Astrocyte (in vitro differentiated cells and primary cell): ENCODE data around the gene AK5. TPM values are rescaled to one million over a fixed set of nuclear protein-coding genes. Genes with fewer than 3 reads are reported as not detected.

Source experiments
- DNase-seq: peaks from one replicate; pipeline ENCODE4 v3.0.0-alpha.2; 2010; ENCODE audit warnings: low read depth
- FAIRE-seq: peaks from 2 replicates; lab custom pipeline; 2011; peaks lifted over from hg19 to GRCh38; lab: Jason Lieb, UNC
- H2AFZ ChIP-seq: 2 replicates; pipeline ENCODE4 v1.6.0; 2012; ENCODE audit warnings: low read depth, low read length, inconsistent platforms
- H3K27ac ChIP-seq: 2 replicates; pipeline ENCODE4 v1.5.1; 2011; ENCODE audit warnings: low read depth, low read length, inconsistent platforms
- H3K27me3 ChIP-seq: 2 replicates; pipeline ENCODE4 v1.6.0; 2011; ENCODE audit warnings: low read length, inconsistent platforms; ENCODE audit not compliant: insufficient read depth
- H3K36me3 ChIP-seq: 2 replicates; pipeline ENCODE4 v1.5.1; 2011; ENCODE audit warnings: low read length, inconsistent platforms; ENCODE audit not compliant: insufficient read depth
- H3K4me1 ChIP-seq: 2 replicates; pipeline ENCODE4 v1.5.1; 2011; ENCODE audit warnings: low read length, inconsistent platforms; ENCODE audit not compliant: insufficient read depth
- H3K4me2 ChIP-seq: 2 replicates; pipeline ENCODE4 v1.6.0; 2012; ENCODE audit warnings: low read length, inconsistent platforms
- H3K4me3 ChIP-seq: 2 replicates; pipeline ENCODE4 v1.5.1; 2011; ENCODE audit warnings: low read depth, mild to moderate bottlenecking, low read length, inconsistent platforms; ENCODE audit not compliant: insufficient read depth
- H3K79me2 ChIP-seq: 2 replicates; pipeline ENCODE4 v1.6.0; 2012; ENCODE audit warnings: mild to moderate bottlenecking, low read length, inconsistent platforms; ENCODE audit not compliant: insufficient read depth
- H3K9ac ChIP-seq: 2 replicates; pipeline ENCODE4 v1.6.0; 2012; ENCODE audit warnings: mild to moderate bottlenecking, low read length, inconsistent platforms
- H3K9me3 ChIP-seq: 2 replicates; pipeline ENCODE4 v1.5.1; 2012; ENCODE audit warnings: low read depth, mild to moderate bottlenecking, low read length, inconsistent platforms; ENCODE audit not compliant: insufficient read depth
- H4K20me1 ChIP-seq: 2 replicates; pipeline ENCODE4 v1.6.0; 2012; ENCODE audit warnings: low read length, inconsistent platforms; ENCODE audit not compliant: insufficient read depth
- H3K27ac Mint-ChIP-seq: one replicate; pipeline ENCODE4 v1.8.0; 2021; ENCODE audit warnings: mild to moderate bottlenecking, mixed read lengths; ENCODE audit not compliant: unreplicated experiment
- H3K27me3 Mint-ChIP-seq: one replicate; pipeline ENCODE4 v1.8.0; 2021; ENCODE audit warnings: low read depth, mixed read lengths; ENCODE audit not compliant: unreplicated experiment
- H3K36me3 Mint-ChIP-seq: one replicate; pipeline ENCODE4 v1.8.0; 2021; ENCODE audit warnings: low read depth, mixed read lengths; ENCODE audit not compliant: unreplicated experiment
- H3K4me1 Mint-ChIP-seq: one replicate; pipeline ENCODE4 v1.8.0; 2021; ENCODE audit warnings: low read depth, mixed read lengths; ENCODE audit not compliant: unreplicated experiment
- H3K4me3 Mint-ChIP-seq: one replicate; pipeline ENCODE4 v1.8.0; 2021; ENCODE audit warnings: mild to moderate bottlenecking, moderate library complexity, mixed read lengths; ENCODE audit not compliant: unreplicated experiment
- H3K9me3 Mint-ChIP-seq: one replicate; pipeline ENCODE4 v1.8.0; 2021; ENCODE audit warnings: mild to moderate bottlenecking, mixed read lengths; ENCODE audit not compliant: unreplicated experiment
- EZH2 ChIP-seq: IDR thresholded peaks from 2 replicates; pipeline ENCODE4 v1.6.1; 2012; ENCODE audit warnings: mild to moderate bottlenecking, low read length, inconsistent platforms; ENCODE audit not compliant: insufficient read depth
- total RNA-seq: library from RNA; stranded (reverse); gene quantifications from 2 replicates; pipeline ENCODE4 v1.2.1, GENCODE V29; 2021
- TF ChIP-seq, protein P1 (sequence below): IDR thresholded peaks from 2 replicates; pipeline ENCODE4 v1.5.1; 2011; ENCODE audit warnings: low read depth, mild to moderate bottlenecking, inconsistent platforms, low read length, moderate library complexity; ENCODE audit not compliant: insufficient read depth

AK5 gene
- total RNA-seq, 1 donor from 2014 or later, result 4.4 TPM

DNA sequence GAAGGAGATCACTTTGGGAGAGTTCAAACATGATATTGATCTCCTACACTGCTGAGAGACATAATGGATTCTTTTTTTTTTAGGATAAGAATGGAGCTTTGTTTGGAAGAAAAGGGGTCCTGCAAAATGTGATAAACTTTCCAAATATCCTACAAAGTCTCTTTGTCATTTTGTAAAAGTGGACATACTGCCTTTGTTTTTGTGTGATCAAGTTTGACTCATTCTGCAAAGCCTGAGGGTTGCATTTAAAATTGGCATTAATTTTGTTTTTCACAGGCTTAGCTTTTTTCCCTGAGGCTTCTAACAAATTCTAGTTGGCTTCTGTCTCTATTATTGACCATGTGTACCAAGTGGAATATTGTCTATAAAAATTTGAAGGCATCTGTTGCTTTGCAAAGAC, 113.2 kb downstream of the AK5 start:
- no peak overlapping the region for H3K4me3 ChIP-seq
- H3K27ac Mint-ChIP-seq, result no peak overlapping the region
- TF ChIP-seq, protein P1, sequence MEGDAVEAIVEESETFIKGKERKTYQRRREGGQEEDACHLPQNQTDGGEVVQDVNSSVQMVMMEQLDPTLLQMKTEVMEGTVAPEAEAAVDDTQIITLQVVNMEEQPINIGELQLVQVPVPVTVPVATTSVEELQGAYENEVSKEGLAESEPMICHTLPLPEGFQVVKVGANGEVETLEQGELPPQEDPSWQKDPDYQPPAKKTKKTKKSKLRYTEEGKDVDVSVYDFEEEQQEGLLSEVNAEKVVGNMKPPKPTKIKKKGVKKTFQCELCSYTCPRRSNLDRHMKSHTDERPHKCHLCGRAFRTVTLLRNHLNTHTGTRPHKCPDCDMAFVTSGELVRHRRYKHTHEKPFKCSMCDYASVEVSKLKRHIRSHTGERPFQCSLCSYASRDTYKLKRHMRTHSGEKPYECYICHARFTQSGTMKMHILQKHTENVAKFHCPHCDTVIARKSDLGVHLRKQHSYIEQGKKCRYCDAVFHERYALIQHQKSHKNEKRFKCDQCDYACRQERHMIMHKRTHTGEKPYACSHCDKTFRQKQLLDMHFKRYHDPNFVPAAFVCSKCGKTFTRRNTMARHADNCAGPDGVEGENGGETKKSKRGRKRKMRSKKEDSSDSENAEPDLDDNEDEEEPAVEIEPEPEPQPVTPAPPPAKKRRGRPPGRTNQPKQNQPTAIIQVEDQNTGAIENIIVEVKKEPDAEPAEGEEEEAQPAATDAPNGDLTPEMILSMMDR, result no peak
- TF ChIP-seq EZH2, result no peak
- no peaks in the 10 kb centered on the region for H3K36me3 Mint-ChIP-seq
- H3K9me3 ChIP-seq, result no peaks in the 10 kb centered on the region
- no peaks in the 10 kb centered on the region for H3K9me3 Mint-ChIP-seq
- no peaks in the 10 kb centered on the region for H3K79me2 ChIP-seq
- no peak overlapping the region for H2AFZ ChIP-seq
- no peak overlapping the region for H3K4me3 Mint-ChIP-seq
- FAIRE-seq (peak; percentile 13), DNase-seq (no peak)
- no peak overlapping the region for H3K4me2 ChIP-seq
- H3K27ac ChIP-seq, result no peak overlapping the region
- peaks cover 3% of the 10 kb centered on the region for H3K4me1 Mint-ChIP-seq
- H3K4me1 ChIP-seq, result no peaks in the 10 kb centered on the region
- no peaks in the 10 kb centered on the region for H3K27me3 Mint-ChIP-seq
- H3K9ac ChIP-seq, result no peak overlapping the region
- H4K20me1 ChIP-seq, result no peaks in the 10 kb centered on the region
- no peaks in the 10 kb centered on the region for H3K36me3 ChIP-seq
- H3K27me3 ChIP-seq, result no peaks in the 10 kb centered on the region

DNA sequence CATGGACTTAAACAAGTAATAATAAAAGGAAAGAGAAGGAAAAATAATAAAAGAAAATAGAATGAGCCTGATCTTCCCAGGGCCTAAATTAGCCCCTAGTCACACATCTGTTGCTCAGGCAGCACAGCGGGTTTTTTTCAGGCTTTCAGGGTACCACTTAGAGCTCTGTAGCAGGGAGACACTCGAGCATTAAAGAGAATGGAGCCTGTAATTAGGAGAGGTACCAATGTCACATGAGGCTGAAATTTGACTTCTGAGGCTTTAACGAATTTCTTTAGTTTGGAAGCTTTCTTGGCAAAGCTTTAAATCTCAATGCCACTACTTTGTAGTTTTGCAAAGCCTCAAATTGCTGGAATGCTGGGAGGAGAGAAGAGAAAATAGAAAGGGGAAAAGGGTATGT, 116.3 kb downstream of the AK5 start:
- Mint-ChIP-seq H3K9me3 (peaks cover 3% of the 10 kb centered on the region), H3K36me3 (no peaks in the 10 kb centered on the region), H3K4me1 (peaks cover 7% of the 10 kb centered on the region), H3K27ac (no peak overlapping the region), H3K4me3 (no peak overlapping the region), H3K27me3 (no peaks in the 10 kb centered on the region)
- TF ChIP-seq, protein P1, result no peak
- TF ChIP-seq EZH2, result no peak
- DNase-seq, result no peak
- Histone ChIP-seq H4K20me1 (no peaks in the 10 kb centered on the region), H3K9ac (no peak overlapping the region), H3K27me3 (no peaks in the 10 kb centered on the region), H3K27ac (no peak overlapping the region), H3K4me3 (no peak overlapping the region), H3K4me2 (no peak overlapping the region), H3K9me3 (no peaks in the 10 kb centered on the region), H3K4me1 (no peaks in the 10 kb centered on the region), H3K36me3 (no peaks in the 10 kb centered on the region), H2AFZ (no peak overlapping the region), H3K79me2 (no peaks in the 10 kb centered on the region)
- no peak for FAIRE-seq

DNA sequence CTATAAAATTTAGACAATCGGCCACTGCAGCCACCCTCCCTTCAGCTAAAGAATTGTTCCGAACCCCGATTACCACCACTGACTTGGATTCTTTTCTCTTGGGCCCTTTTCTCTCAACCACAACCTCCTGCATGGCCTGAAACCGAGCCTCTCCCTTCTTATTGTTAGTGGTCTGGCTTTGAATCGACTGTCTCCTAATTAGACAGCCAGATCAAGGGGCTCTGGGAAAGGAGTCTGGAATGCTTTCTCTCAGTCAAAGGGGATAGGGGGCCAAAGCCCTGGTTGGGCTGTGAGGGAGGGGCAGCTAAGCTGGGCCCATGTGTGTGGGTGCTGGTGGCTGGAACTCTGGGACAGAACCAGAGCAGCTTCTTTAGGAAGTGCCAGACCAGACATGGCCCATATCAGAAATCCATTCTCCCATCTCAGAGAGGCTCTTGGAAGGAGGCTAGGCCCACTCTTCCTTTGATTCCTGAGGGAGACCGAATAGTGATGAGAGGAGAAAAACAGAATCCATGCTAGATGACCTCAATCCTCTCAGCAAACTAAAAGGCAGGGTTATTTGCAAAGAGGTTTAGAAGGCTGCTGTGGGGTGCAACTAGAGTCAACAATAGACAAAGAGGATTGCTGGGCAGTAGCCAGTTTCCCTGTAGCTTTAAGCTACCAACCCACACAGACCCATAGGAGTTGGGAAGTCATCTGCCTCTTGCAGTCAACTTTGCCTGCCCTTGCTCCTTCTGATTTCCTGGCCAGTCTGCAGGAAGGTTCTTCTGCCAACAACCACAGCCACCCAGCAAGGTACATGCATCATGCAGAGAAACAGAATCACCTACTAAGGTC, 117.6 kb downstream of the AK5 start:
- H3K4me3 ChIP-seq, result no peak overlapping the region
- DNase-seq, result no peak
- Mint-ChIP-seq H3K4me3 (no peak overlapping the region), H3K27me3 (no peaks in the 10 kb centered on the region), H3K36me3 (no peaks in the 10 kb centered on the region), H3K4me1 (peaks cover 4% of the 10 kb centered on the region), H3K9me3 (peaks cover 7% of the 10 kb centered on the region), H3K27ac (no peak overlapping the region)
- TF ChIP-seq, protein P1, result no peak
- no peak for TF ChIP-seq EZH2
- H4K20me1 ChIP-seq, result no peaks in the 10 kb centered on the region
- no peaks in the 10 kb centered on the region for H3K9me3 ChIP-seq
- no peaks in the 10 kb centered on the region for H3K27me3 ChIP-seq
- H3K4me1 ChIP-seq, result no peaks in the 10 kb centered on the region
- no peak for FAIRE-seq
- no peak overlapping the region for H3K9ac ChIP-seq
- H3K36me3 ChIP-seq, result no peaks in the 10 kb centered on the region
- H3K4me2 ChIP-seq, result no peak overlapping the region
- no peak overlapping the region for H3K27ac ChIP-seq
- H2AFZ ChIP-seq, result no peak overlapping the region
- H3K79me2 ChIP-seq, result no peaks in the 10 kb centered on the region
